ENCODE results near the gene CCDC85C. TPM values are rescaled to one million over a fixed set of nuclear protein-coding genes. Genes with fewer than 3 reads are reported as not detected.

CCDC85C gene
- total and polyA plus RNA-seq, 10 of the 15 experiments (the other 5 are each of a cell fraction or from before 2014, with no cell fraction given), result 0.03 to 3.6 (median 1.1) TPM

DNA sequence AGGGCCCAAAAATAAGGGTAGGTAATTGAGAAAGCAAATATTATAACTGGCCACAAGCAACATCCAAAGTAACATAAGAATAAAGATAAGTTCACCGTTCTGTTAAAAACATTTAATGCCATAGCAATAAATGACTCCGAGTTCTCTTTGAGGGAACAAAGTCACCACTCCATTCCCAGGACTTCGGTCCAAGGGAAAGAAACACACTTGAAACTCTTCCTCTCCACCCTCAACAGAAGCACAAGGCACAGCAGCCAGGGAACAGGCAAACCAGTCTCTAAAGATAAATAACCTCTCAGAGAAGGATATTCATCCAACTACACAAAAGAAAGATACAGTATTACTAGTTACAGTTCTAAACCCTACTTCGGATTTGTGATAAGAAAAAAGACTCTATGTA, 125.9 kb downstream of the CCDC85C start:
- intact Hi-C loops (cut with micrococcal nuclease; ENCODE audit: unreplicated experiment), result no loop called here
- no peak overlapping the region for H3K4me3 ChIP-seq
- H3K36me3 ChIP-seq (ENCODE audit: control insufficient read depth in 2 of 2, insufficient read depth in 2 of 2, low read length in 1 of 2), result no peaks in the 10 kb centered on the region
- DNase-seq (ENCODE audit: low read depth, low spot score) (no peak), FAIRE-seq (no peak), ATAC-seq (no peak)
- no peaks in the 10 kb centered on the region for H3K27me3 ChIP-seq (replicated peaks in 1 of 2; ENCODE audit: control insufficient read depth in 2 of 2, insufficient read depth in 2 of 2, low read length in 1 of 2)
- ChIA-PET SMC1A (ENCODE audit: uncharacterized antibody, unreplicated experiment) (no interaction called here), CTCF (no interaction called here), RAD21 (ENCODE audit: unreplicated experiment) (no interaction called here), POLR2A (no interaction called here)
- no peak overlapping the region for H3K27ac ChIP-seq (ENCODE audit: control insufficient read depth, insufficient read depth)
- H3K9me3 ChIP-seq (replicated peaks; ENCODE audit: control insufficient read depth, insufficient read depth, low read length), result no peaks in the 10 kb centered on the region
- no TSS peak for BruUV-seq (replicated peaks)
- no peak overlapping the region for H2AFZ ChIP-seq (ENCODE audit: control insufficient read depth, low read depth, low read length)
- peaks cover 83% of the 10 kb centered on the region for H3K79me2 ChIP-seq (ENCODE audit: control insufficient read depth, insufficient read depth, low read length)
- no peaks in the 10 kb centered on the region for H4K20me1 ChIP-seq (ENCODE audit: control insufficient read depth, insufficient read depth)
- in situ Hi-C loops (cut with MboI), result no loop called here
- TF ChIP-seq E4F1 (IDR thresholded peaks at IDR 0.05; ENCODE audit: borderline replicate concordance, partially characterized antibody) (no peak), ZZZ3 (IDR thresholded peaks at IDR 0.05; ENCODE audit: control insufficient read depth, insufficient read length, low read depth) (no peak), ZBTB11 (CRISPR knock-in tag; IDR thresholded peaks at IDR 0.05) (no peak), ATF2 (IDR thresholded peaks at IDR 0.05; ENCODE audit: low read length) (no peak), CHD4 (IDR thresholded peaks at IDR 0.05) (no peak), HDAC6 (IDR thresholded peaks at IDR 0.05; ENCODE audit: unreplicated experiment) (no peak), ASH2L (IDR thresholded peaks at IDR 0.05; ENCODE audit: borderline replicate concordance, low read depth) (no peak), EED (IDR thresholded peaks at IDR 0.05; ENCODE audit: low read depth) (no peak)
- WGBS (ENCODE audit: insufficient coverage, insufficient replicate concordance, low lambda C conversion rate, missing lambda C conversion rate), result 83% methylated on average over 4 of the region's 4 CpGs
- peaks cover 6% of the 10 kb centered on the region; the same call in 1 of the 2 replicates for H3K4me1 ChIP-seq (ENCODE audit: control insufficient read depth, insufficient read depth, low read length)
- peak overlapping the region; percentile 88; the same call in 1 of the 2 replicates for H3K4me2 ChIP-seq (ENCODE audit: control insufficient read depth, insufficient read depth)
- no peak overlapping the region for H3K9ac ChIP-seq (ENCODE audit: control insufficient read depth, insufficient read depth, low read length)

Measured in GM12878 (cell line).